A549 (cell line): ENCODE measurements around the gene RAMACL. TPM values are rescaled to one million over a fixed set of nuclear protein-coding genes. Genes with fewer than 3 reads are reported as not detected.

Experiments
- ATAC-seq, 2 experiments: fragments of 200-7000 bp in 1 of 2; fragments of >200 bp in 1 of 2; cut with Nextera tagmentation in 1 of 2; cut with Tn5 transposase in 1 of 2; 3 replicates each; pipeline versions ENCODE4 v1.8.0 to v1.9.1; 2018 to 2020; ENCODE audit warnings: mild to moderate bottlenecking in 1 of 2, moderate library complexity in 1 of 2
- CTCF ChIA-PET: fragments of 300-600 bp; sonication (Branson Sonifier 250); formaldehyde crosslinking; extraction: SDS; loops from one replicate; lab custom pipeline; 2021; ENCODE audit warnings: antibody characterized with exemption, inconsistent platforms; lab: Yijun Ruan, JAX
- POLR2A ChIA-PET: fragments of 350-600 bp; formaldehyde crosslinking; extraction: SDS; loops from one replicate; lab custom pipeline; 2021; ENCODE audit warnings: antibody characterized with exemption, inconsistent platforms; lab: Yijun Ruan, JAX
- DNase-seq, 2 experiments: peaks; one replicate each; pipeline versions ENCODE4 v3.0.0 to v3.0.0-alpha.2; 2011 to 2016; ENCODE audit warnings: low read depth in 1 of 2, low spot score in 1 of 2
- FAIRE-seq: peaks from 2 replicates; lab custom pipeline; 2011; peaks lifted over from hg19 to GRCh38; lab: Jason Lieb, UNC
- H3K27ac ChIP-seq, 2 experiments: fragments of >200 bp; sonication (Bioruptor Twin); formaldehyde crosslinking; 3 replicates each; pipeline ENCODE4 v1.5.1; 2016 to 2017
- H3K4me1 ChIP-seq: fragments of >200 bp; sonication (Bioruptor Twin); formaldehyde crosslinking; 3 replicates; pipeline ENCODE4 v1.6.1; 2016
- H3K4me2 ChIP-seq: fragments of >200 bp; sonication (Bioruptor Twin); formaldehyde crosslinking; 3 replicates; pipeline ENCODE4 v1.6.1; 2016
- H3K4me3 ChIP-seq: fragments of >200 bp; sonication (Bioruptor Twin); formaldehyde crosslinking; 3 replicates; pipeline ENCODE4 v1.5.1; 2016
- H3K9me3 ChIP-seq: fragments of >200 bp; sonication (Bioruptor Twin); formaldehyde crosslinking; 3 replicates; pipeline ENCODE4 v1.6.1; 2016
- CBX8 ChIP-seq: fragments of 200-600 bp; sonication (generic); IDR thresholded peaks from 2 replicates; pipeline ENCODE4 v1.6.1; 2016
- CEBPB ChIP-seq, 2 experiments: fragments of >200 bp in 1 of 2; sonication (Bioruptor Twin) in 1 of 2; formaldehyde crosslinking in 1 of 2; IDR thresholded peaks; 2 replicates each; pipeline ENCODE4 v1.6.1; 2012 to 2016
- EHMT2 ChIP-seq: fragments of 200-600 bp; sonication (generic); IDR thresholded peaks from 2 replicates; pipeline ENCODE4 v1.6.1; 2016; ENCODE audit warnings: antibody characterized with exemption, low read depth, mild to moderate bottlenecking, moderate library complexity
- FOSB ChIP-seq: fragments of 250-450 bp; sonication (Bioruptor Pico); IDR thresholded peaks from 2 replicates; pipeline ENCODE4 v1.5.0; 2020; ENCODE audit warnings: mild to moderate bottlenecking, moderate library complexity
- FOSL2 ChIP-seq, 2 experiments: fragments of 450-650 bp in 1 of 2; fragments of >200 bp in 1 of 2; sonication (Bioruptor Twin) in 1 of 2; formaldehyde crosslinking; IDR thresholded peaks; 2 replicates each; pipeline versions ENCODE4 v1.5.0 to v1.6.1; 2016 to 2020; ENCODE audit warnings: mild to moderate bottlenecking in 1 of 2, moderate library complexity in 1 of 2
- FOXS1 ChIP-seq: fragments of 250-450 bp; sonication (Bioruptor Pico); IDR thresholded peaks from 2 replicates; pipeline ENCODE4 v1.5.0; 2020; ENCODE audit warnings: mild to moderate bottlenecking, moderate library complexity
- HDAC2 ChIP-seq: fragments of 200-600 bp; sonication (generic); IDR thresholded peaks from 2 replicates; pipeline ENCODE4 v1.6.1; 2016
- HEYL ChIP-seq: fragments of 250-450 bp; sonication (Bioruptor Pico); IDR thresholded peaks from 2 replicates; pipeline ENCODE4 v1.8.0; 2021; ENCODE audit warnings: mild to moderate bottlenecking, moderate library complexity
- HOXA7 ChIP-seq: fragments of 250-450 bp; sonication (Bioruptor Pico); IDR thresholded peaks from 2 replicates; pipeline ENCODE4 v1.5.0; 2020; ENCODE audit warnings: mild to moderate bottlenecking, moderate library complexity
- HOXB13 ChIP-seq: fragments of 250-450 bp; sonication (Bioruptor Pico); IDR thresholded peaks from 2 replicates; pipeline ENCODE4 v1.5.0; 2020; ENCODE audit warnings: low read depth, mild to moderate bottlenecking, moderate library complexity
- JUNB ChIP-seq: fragments of >200 bp; sonication (Bioruptor Twin); formaldehyde crosslinking; IDR thresholded peaks from 2 replicates; pipeline ENCODE4 v1.6.1; 2016
- NFE2L2 ChIP-seq: fragments of 150-350 bp; conservative IDR thresholded peaks from 2 replicates; pipeline ENCODE4 v1.6.1; 2014; ENCODE audit warnings: low read length
- RAD21 ChIP-seq, 2 experiments: fragments of >200 bp in 1 of 2; sonication (Bioruptor Twin) in 1 of 2; formaldehyde crosslinking in 1 of 2; IDR thresholded peaks in 1 of 2; conservative IDR thresholded peaks in 1 of 2; 2 replicates in 1 of 2; 3 replicates in 1 of 2; pipeline ENCODE4 v1.6.1; 2012 to 2018; ENCODE audit warnings: inconsistent platforms in 1 of 2
- RCOR1 ChIP-seq: fragments of 150-350 bp; IDR thresholded peaks from 2 replicates; pipeline ENCODE4 v1.6.1; 2014; ENCODE audit warnings: antibody characterized with exemption, low read length, low read depth
- RNF2 ChIP-seq: fragments of 200-600 bp; sonication (generic); IDR thresholded peaks from 2 replicates; pipeline ENCODE4 v1.6.1; 2016; ENCODE audit warnings: low read depth, mild to moderate bottlenecking, antibody characterized with exemption, moderate library complexity, borderline replicate concordance
- TFCP2L1 ChIP-seq: fragments of 250-450 bp; sonication (Bioruptor Pico); IDR thresholded peaks from 2 replicates; pipeline ENCODE4 v1.5.0; 2021; ENCODE audit warnings: mild to moderate bottlenecking
- ZC3H11A ChIP-seq: fragments of 450-650 bp; IDR thresholded peaks from 2 replicates; pipeline ENCODE4 v1.6.1; 2014; ENCODE audit warnings: antibody characterized with exemption, mild to moderate bottlenecking
- ZFP36 ChIP-seq: fragments of 450-650 bp; IDR thresholded peaks from 2 replicates; pipeline ENCODE4 v1.6.1; 2014; ENCODE audit warnings: borderline replicate concordance; ENCODE audit not compliant: partially characterized antibody
- WGBS: methylation state at CpG from one replicate; pipeline ENCODE4 v1.1.6; 2017; ENCODE audit errors: missing lambda C conversion rate; 5-methylcytosine and 5-hydroxymethylcytosine counted together
- polyA plus RNA-seq, 4 experiments: library from polyadenylated mRNA; depleted of rRNA in 3 of 4; stranded (reverse); fragments of >200 nt; fragmentation: RNase III in 1 of 4; extraction: RNeasy Plus Mini Kit Qiagen cat#74134 plus additional on column Dnase treatment in 1 of 4; gene quantifications; 2 replicates in 3 of 4; 3 replicates in 1 of 4; pipeline ENCODE4 v1.2.3, GENCODE V29; 2011 to 2017
- TF ChIP-seq, protein P1 (sequence below): IDR thresholded peaks from 2 replicates; pipeline ENCODE4 v1.6.1; 2012
- TF ChIP-seq, protein P2 (sequence below): fragments of 450-650 bp; IDR thresholded peaks from 2 replicates; pipeline ENCODE4 v1.6.1; 2014; ENCODE audit warnings: antibody characterized with exemption
- TF ChIP-seq, protein P3 (sequence below): fragments of >200 bp; sonication (Bioruptor Twin); formaldehyde crosslinking; IDR thresholded peaks from 3 replicates; pipeline ENCODE4 v1.6.1; 2016

The RAMACL gene
- polyA plus RNA-seq, 2 of the 4 experiments (the other 2 are of a cell fraction), result 0.08 to 0.67 TPM

- peak overlapping the region; percentile 77 for H3K4me3 ChIP-seq
- 6% methylated on average over 13 of the region's 66 CpGs for WGBS
- CTCF ChIA-PET, result interaction anchor here (1.5 kb wide), 1 partner anchor 148 kb away, joined by 4 read pairs; no protein-coding TSS in a partner anchor
- H3K27ac ChIP-seq, result peak overlapping the region; percentile 26 to 52; a peak in 2 of 6 replicates
- FAIRE-seq, result no peak
- DNase-seq, result no peak
- H3K4me1 ChIP-seq, result peaks cover 10% of the 10 kb centered on the region; the same call in 2 of the 3 replicates
- peak in 1 of 2 experiments; percentile 21; a peak in 2 of 6 replicates for ATAC-seq
- TF ChIP-seq CBX8, result peak; percentile 89; the same call in 1 of the 2 replicates
- TF ChIP-seq, protein P1, sequence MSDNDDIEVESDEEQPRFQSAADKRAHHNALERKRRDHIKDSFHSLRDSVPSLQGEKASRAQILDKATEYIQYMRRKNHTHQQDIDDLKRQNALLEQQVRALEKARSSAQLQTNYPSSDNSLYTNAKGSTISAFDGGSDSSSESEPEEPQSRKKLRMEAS, result no peak
- no peak for TF ChIP-seq FOSB (CRISPR knock-in tag)
- no peak for TF ChIP-seq RCOR1
- no peak for TF ChIP-seq FOSL2 (IDR thresholded peaks at IDR 0.05)
- TF ChIP-seq FOSL2 (CRISPR knock-in tag; IDR thresholded peaks at IDR 0.05), result no peak
- peak; percentile 70; the same call in 1 of the 2 replicates for TF ChIP-seq RNF2
- no peaks in the 10 kb centered on the region for H3K9me3 ChIP-seq
- POLR2A ChIA-PET, result interaction anchor here (0.5 kb wide), 1 partner anchor 22 kb away, joined by 3 read pairs; no protein-coding TSS in a partner anchor
- H3K4me2 ChIP-seq, result peak overlapping the region; percentile 100
These were observed 39.9 kb upstream of the RAMACL start for GRCh38 chr6:166626177-166627032.

DNA sequence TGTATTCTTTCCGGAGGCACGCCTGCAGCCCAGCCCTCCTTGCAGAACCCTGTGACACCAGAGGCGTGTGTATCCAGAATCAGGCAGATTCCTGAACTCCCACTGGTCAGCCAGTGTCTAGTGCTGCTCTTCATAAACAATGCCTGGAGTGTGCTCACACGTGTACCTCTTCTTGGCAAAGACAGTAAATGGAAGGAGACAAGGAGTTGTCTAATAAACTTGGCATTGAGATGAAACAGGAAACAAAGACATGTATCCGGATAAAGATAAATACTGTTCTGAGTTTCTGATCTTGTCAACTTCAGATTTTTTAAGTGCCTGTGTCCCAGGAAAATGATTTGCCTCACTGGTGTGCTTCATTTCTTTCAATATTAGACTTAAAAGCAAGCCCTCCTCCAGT, 38.9 kb upstream of the RAMACL start:
- no peak for FAIRE-seq
- no peak for DNase-seq
- TF ChIP-seq HOXA7 (no peak), JUNB (no peak), ZC3H11A (no peak), CEBPB (IDR thresholded peaks at IDR 0.05) (no peak), RCOR1 (no peak), NFE2L2 (no peak), TFCP2L1 (CRISPR knock-in tag) (no peak), HOXB13 (CRISPR knock-in tag) (no peak), EHMT2 (no peak)
- TF ChIP-seq, protein P1, result no peak
- TF ChIP-seq, all 56 proteins: peak for 0
- CTCF ChIA-PET, result no interaction called here
- Histone ChIP-seq H3K4me1 (peaks cover 10% of the 10 kb centered on the region; the same call in 2 of the 3 replicates), H3K4me3 (no peak overlapping the region), H3K4me2 (no peak overlapping the region), H3K27ac (no peak overlapping the region), H3K9me3 (no peaks in the 10 kb centered on the region)
- no peak for ATAC-seq
- POLR2A ChIA-PET, result no interaction called here
- 76% methylated on average over 5 of the region's 5 CpGs for WGBS

DNA sequence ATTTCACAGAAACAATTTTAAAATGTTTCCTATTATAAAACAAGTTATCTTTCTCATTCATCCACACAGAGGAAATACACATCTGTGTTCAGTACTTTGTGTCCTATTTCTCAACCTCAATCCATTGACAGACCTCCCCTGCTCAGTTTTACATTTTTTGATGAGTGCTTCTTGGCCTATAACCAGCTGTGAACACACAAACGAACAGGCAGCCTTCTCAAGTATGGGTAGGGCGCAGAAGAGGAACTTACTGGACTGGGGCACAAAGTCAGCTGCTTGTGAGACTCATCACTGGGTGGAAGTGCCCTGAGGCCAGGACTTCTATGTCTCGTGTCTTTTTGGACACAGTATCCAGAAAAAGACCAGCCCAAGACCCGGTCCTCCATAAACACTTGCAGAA, 37.8 kb upstream of the RAMACL start:
- ChIA-PET CTCF (no interaction called here), POLR2A (no interaction called here)
- FAIRE-seq (no peak), ATAC-seq (no peak), DNase-seq (no peak)
- Histone ChIP-seq H3K4me1 (peaks cover 10% of the 10 kb centered on the region; the same call in 2 of the 3 replicates), H3K4me2 (no peak overlapping the region), H3K27ac (no peak overlapping the region), H3K4me3 (no peak overlapping the region), H3K9me3 (no peaks in the 10 kb centered on the region)
- WGBS, result 43% methylated on average over 4 of the region's 4 CpGs
- TF ChIP-seq ZFP36, result no peak
- TF ChIP-seq, protein P2, sequence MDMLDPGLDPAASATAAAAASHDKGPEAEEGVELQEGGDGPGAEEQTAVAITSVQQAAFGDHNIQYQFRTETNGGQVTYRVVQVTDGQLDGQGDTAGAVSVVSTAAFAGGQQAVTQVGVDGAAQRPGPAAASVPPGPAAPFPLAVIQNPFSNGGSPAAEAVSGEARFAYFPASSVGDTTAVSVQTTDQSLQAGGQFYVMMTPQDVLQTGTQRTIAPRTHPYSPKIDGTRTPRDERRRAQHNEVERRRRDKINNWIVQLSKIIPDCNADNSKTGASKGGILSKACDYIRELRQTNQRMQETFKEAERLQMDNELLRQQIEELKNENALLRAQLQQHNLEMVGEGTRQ, result no peak
- TF ChIP-seq ZC3H11A, result no peak
- TF ChIP-seq RAD21 (conservative IDR thresholded peaks at IDR 0.05 in 1 of 2, IDR thresholded peaks at IDR 0.05 in 1 of 2), result no peak
- no peak for TF ChIP-seq CEBPB (IDR thresholded peaks at IDR 0.05)
- no peak for TF ChIP-seq HDAC2
- TF ChIP-seq FOXS1 (CRISPR knock-in tag), result no peak
- TF ChIP-seq HEYL (CRISPR knock-in tag), result no peak
- no peak for TF ChIP-seq HOXB13 (CRISPR knock-in tag)
- TF ChIP-seq, protein P3, sequence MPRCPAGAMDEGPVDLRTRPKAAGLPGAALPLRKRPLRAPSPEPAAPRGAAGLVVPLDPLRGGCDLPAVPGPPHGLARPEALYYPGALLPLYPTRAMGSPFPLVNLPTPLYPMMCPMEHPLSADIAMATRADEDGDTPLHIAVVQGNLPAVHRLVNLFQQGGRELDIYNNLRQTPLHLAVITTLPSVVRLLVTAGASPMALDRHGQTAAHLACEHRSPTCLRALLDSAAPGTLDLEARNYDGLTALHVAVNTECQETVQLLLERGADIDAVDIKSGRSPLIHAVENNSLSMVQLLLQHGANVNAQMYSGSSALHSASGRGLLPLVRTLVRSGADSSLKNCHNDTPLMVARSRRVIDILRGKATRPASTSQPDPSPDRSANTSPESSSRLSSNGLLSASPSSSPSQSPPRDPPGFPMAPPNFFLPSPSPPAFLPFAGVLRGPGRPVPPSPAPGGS, result no peak
- TF ChIP-seq EHMT2, result no peak
